Ishikawa (cell line): ENCODE data around the gene SLC12A7.

Experiments
- CEBPB ChIP-seq: IDR thresholded peaks from 2 replicates; pipeline ENCODE4 v1.6.1; 2012
- CREB1 ChIP-seq: IDR thresholded peaks from 2 replicates; pipeline ENCODE4 v1.6.1; 2012; ENCODE audit warnings: low read depth
- EGR1 ChIP-seq: IDR thresholded peaks from 2 replicates; pipeline ENCODE4 v1.6.1; 2012
- EP300 ChIP-seq: IDR thresholded peaks from 2 replicates; pipeline ENCODE4 v1.6.1; 2012; ENCODE audit warnings: borderline replicate concordance
- FOXM1 ChIP-seq: IDR thresholded peaks from 2 replicates; pipeline ENCODE4 v1.6.1; 2012; ENCODE audit warnings: low read depth, borderline replicate concordance
- MAX ChIP-seq: IDR thresholded peaks from 2 replicates; pipeline ENCODE4 v1.6.1; 2012
- NFIC ChIP-seq: IDR thresholded peaks from 2 replicates; pipeline ENCODE4 v1.6.1; 2012
- RAD21 ChIP-seq: IDR thresholded peaks from 2 replicates; pipeline ENCODE4 v1.6.1; 2012; ENCODE audit warnings: low read depth
- REST ChIP-seq: IDR thresholded peaks from 2 replicates; pipeline ENCODE4 v1.6.1; 2012; ENCODE audit warnings: low read depth, mild to moderate bottlenecking
- TAF1 ChIP-seq: IDR thresholded peaks from 2 replicates; pipeline ENCODE4 v1.6.1; 2012; ENCODE audit warnings: low read depth, mild to moderate bottlenecking
- TCF12 ChIP-seq: IDR thresholded peaks from 2 replicates; pipeline ENCODE4 v1.6.1; 2012; ENCODE audit warnings: low read depth
- TEAD4 ChIP-seq: IDR thresholded peaks from 2 replicates; pipeline ENCODE4 v1.6.1; 2012
- YY1 ChIP-seq: IDR thresholded peaks from 2 replicates; pipeline ENCODE4 v1.6.1; 2012; ENCODE audit warnings: low read depth
- ZBTB7A ChIP-seq: IDR thresholded peaks from 2 replicates; pipeline ENCODE4 v1.6.1; 2012; ENCODE audit warnings: low read depth
- TF ChIP-seq, protein P1 (sequence below): IDR thresholded peaks from 2 replicates; pipeline ENCODE4 v1.6.1; 2012

SLC12A7 gene

GRCh38 chr5:1108865-1109174 lies 3.0 kb downstream of the SLC12A7 start:
- TF ChIP-seq YY1: no peak
- no peak for TF ChIP-seq MAX
- no peak for TF ChIP-seq NFIC
- TF ChIP-seq, protein P1, sequence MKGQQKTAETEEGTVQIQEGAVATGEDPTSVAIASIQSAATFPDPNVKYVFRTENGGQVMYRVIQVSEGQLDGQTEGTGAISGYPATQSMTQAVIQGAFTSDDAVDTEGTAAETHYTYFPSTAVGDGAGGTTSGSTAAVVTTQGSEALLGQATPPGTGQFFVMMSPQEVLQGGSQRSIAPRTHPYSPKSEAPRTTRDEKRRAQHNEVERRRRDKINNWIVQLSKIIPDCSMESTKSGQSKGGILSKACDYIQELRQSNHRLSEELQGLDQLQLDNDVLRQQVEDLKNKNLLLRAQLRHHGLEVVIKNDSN: no peak
- no peak for TF ChIP-seq EP300
- no peak for TF ChIP-seq REST
- no peak for TF ChIP-seq TAF1

GRCh38 chr5:1108023-1108864 lies 3.6 kb downstream of the SLC12A7 start:
- TF ChIP-seq EP300 (no peak), ZBTB7A (no peak), EGR1 (no peak), TCF12 (no peak), FOXM1 (no peak), MAX (no peak), TEAD4 (no peak), TAF1 (no peak), RAD21 (no peak), REST (no peak), YY1 (no peak), NFIC (no peak), CREB1 (no peak), CEBPB (no peak)
- TF ChIP-seq, protein P1: no peak

GRCh38 chr5:1107167-1108022 lies 4.5 kb downstream of the SLC12A7 start:
- TF ChIP-seq YY1 (no peak), REST (no peak), MAX (no peak), EP300 (no peak)

GRCh38 chr5:1106385-1107166 lies 5.3 kb downstream of the SLC12A7 start:
- TF ChIP-seq EGR1 (no peak), TEAD4 (no peak), CREB1 (no peak), RAD21 (no peak), TCF12 (no peak), MAX (no peak), YY1 (no peak), CEBPB (no peak), REST (no peak), TAF1 (no peak), ZBTB7A (no peak), FOXM1 (no peak), NFIC (no peak), EP300 (no peak)
- TF ChIP-seq, protein P1: no peak
